Measurements from ENCODE around the gene PIGQ. TPM values are rescaled to one million over a fixed set of nuclear protein-coding genes. Genes with fewer than 3 reads are reported as not detected.

The PIGQ gene
- total RNA-seq, 1 experiment from 2014 or later = 45.6 TPM

DNA sequence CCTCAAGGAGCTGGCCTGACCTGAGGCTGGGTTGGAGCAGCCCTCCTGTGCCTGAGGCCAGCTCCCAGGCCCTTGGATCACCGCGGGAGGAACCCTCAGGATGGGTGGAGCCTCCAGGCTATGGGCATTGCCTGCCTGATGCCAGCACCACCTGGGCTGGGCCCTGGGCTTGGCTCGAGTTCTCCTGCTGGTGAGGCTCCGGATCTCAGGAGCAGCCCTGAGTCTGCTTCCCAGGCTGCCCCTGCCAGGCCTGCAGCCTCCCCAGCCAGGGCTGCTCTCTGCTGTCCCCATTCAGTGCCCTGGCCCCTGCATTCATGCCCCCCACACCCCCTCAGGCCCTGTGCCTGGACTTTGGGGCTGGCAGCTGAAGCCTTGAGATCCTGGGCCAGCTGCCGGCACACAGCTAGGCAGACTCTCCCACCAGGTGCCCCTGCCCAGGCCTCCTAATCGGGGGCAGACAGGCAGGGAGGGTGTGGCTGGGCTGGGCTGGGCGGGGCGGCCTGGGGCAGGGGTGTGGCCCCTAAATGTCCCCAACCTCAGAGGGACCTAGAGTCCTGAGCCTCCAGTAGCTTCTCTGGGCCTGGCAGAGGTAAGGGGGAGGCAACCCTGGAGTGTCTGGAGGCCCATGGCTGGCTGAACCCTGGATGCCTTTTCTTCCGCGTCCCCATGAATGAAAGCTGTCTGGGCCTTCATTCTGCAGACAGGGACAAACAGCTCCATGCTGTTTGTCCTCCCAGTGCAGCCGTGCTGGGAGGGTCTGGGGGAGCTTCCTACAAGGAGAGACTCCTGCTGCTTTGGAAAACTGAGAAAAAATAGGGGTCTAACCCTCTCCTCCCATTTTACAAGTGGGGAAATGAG is 1.1 kb upstream of the PIGQ start:
- Mint-ChIP-seq H3K9me3 (ENCODE audit: unreplicated experiment) (no peaks in the 10 kb centered on the region), H3K4me3 (ENCODE audit: unreplicated experiment) (peak overlapping the region; percentile 72), H3K27ac (ENCODE audit: low read depth, unreplicated experiment) (peak overlapping the region; percentile 79), H3K4me1 (ENCODE audit: insufficient read depth, unreplicated experiment) (peaks cover 8% of the 10 kb centered on the region), H3K27me3 (ENCODE audit: insufficient read depth, unreplicated experiment) (no peaks in the 10 kb centered on the region), H3K36me3 (ENCODE audit: insufficient read depth, unreplicated experiment) (no peaks in the 10 kb centered on the region)
- intact Hi-C loops (cut with micrococcal nuclease) = no loop called here
- ChIA-PET POLR2A (interaction anchor here (0.7 to 2.3 kb wide), 4 partner anchors 20 to 143 kb away, joined by 3 to 17 read pairs (median 5); partner anchors contain the start of genes CAPN15 and RAB11FIP3), CTCF (interaction anchor here (0.5 to 0.6 kb wide), 2 partner anchors 9 to 183 kb away, joined by 3 read pairs; no protein-coding TSS in a partner anchor)
- DNase-seq (ENCODE audit: unreplicated experiment) = no peak
- TF ChIP-seq, protein P1, sequence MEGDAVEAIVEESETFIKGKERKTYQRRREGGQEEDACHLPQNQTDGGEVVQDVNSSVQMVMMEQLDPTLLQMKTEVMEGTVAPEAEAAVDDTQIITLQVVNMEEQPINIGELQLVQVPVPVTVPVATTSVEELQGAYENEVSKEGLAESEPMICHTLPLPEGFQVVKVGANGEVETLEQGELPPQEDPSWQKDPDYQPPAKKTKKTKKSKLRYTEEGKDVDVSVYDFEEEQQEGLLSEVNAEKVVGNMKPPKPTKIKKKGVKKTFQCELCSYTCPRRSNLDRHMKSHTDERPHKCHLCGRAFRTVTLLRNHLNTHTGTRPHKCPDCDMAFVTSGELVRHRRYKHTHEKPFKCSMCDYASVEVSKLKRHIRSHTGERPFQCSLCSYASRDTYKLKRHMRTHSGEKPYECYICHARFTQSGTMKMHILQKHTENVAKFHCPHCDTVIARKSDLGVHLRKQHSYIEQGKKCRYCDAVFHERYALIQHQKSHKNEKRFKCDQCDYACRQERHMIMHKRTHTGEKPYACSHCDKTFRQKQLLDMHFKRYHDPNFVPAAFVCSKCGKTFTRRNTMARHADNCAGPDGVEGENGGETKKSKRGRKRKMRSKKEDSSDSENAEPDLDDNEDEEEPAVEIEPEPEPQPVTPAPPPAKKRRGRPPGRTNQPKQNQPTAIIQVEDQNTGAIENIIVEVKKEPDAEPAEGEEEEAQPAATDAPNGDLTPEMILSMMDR (IDR thresholded peaks at IDR 0.05; ENCODE audit: unreplicated experiment) = no peak
- no TSS peak for BruUV-seq (replicated peaks)

DNA sequence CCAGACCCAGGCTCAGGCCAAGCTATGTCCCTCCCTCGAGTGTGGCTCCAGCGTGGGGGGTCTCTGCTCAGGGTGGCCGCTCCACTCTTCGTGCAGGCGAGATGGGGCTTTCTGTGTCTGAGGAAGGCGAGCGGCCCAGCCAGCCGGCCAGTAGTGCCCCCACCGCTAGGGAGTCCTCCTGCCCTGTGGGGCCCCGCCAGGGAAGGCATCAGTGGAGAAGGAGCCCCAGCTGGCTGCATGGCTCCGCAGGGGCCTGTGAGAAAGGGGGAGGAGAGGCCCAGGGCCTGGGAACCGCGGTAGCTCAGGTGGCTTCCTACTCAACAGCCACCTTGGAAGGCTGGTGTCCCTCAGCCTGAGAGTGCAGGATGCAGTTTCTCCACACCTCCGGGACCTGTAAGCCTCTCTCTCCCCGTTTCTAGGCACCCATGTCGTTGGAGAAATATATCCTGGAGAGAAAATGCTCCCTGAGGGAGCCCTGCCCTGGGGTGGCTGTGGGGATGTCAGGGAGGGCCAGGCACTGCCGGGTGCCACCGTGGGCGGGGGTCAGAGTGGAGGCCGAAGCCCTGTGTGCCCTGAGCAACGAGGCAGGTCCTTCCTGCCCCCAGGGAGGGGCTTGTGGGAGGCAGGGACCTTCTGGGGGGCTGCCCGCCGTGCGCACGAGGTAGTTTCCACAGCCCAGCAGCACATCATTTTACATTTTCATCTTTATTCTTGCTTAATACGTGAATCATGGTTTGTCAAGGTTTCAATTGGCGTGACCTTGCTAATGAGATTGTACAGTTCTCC is 3.3 kb downstream of the PIGQ start:
- no peaks in the 10 kb centered on the region for H3K9me3 Mint-ChIP-seq (ENCODE audit: unreplicated experiment)
- H3K27ac Mint-ChIP-seq (ENCODE audit: low read depth, unreplicated experiment) = no peak overlapping the region
- no peak overlapping the region for H3K4me3 Mint-ChIP-seq (ENCODE audit: unreplicated experiment)
- TF ChIP-seq, protein P1 (IDR thresholded peaks at IDR 0.05; ENCODE audit: unreplicated experiment) = no peak
- peaks cover 13% of the 10 kb centered on the region for H3K36me3 Mint-ChIP-seq (ENCODE audit: insufficient read depth, unreplicated experiment)
- no peaks in the 10 kb centered on the region for H3K27me3 Mint-ChIP-seq (ENCODE audit: insufficient read depth, unreplicated experiment)
- H3K4me1 Mint-ChIP-seq (ENCODE audit: insufficient read depth, unreplicated experiment) = peaks cover 8% of the 10 kb centered on the region
- intact Hi-C loops (cut with micrococcal nuclease) = no loop called here
- no peak for DNase-seq (ENCODE audit: unreplicated experiment)
- no TSS peak for BruUV-seq (replicated peaks)
- ChIA-PET CTCF (interaction anchor here (0.5 kb wide), 1 partner anchor 909 kb away, joined by 3 read pairs; no protein-coding TSS in a partner anchor), POLR2A (no interaction called here)

DNA sequence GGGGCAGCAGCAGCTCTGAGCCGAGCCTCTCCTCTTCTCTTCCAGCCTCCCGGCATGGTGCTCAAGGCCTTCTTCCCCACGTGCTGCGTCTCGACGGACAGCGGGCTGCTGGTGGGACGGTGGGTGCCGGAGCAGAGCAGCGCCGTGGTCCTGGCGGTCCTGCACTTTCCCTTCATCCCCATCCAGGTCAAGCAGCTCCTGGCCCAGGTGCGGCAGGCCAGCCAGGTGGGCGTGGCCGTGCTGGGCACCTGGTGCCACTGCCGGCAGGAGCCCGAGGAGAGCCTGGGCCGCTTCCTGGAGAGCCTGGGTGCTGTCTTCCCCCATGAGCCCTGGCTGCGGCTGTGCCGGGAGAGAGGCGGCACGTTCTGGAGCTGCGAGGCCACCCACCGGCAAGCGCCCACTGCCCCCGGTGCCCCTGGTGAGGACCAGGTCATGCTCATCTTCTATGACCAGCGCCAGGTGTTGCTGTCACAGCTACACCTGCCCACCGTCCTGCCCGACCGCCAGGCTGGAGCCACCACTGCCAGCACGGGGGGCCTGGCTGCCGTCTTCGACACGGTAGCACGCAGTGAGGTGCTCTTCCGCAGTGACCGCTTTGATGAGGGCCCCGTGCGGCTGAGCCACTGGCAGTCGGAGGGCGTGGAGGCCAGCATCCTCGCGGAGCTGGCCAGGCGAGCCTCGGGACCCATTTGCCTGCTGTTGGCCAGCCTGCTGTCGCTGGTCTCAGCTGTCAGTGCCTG is 4.4 kb downstream of the PIGQ start:
- ChIA-PET POLR2A (no interaction called here), CTCF (no interaction called here)
- no peaks in the 10 kb centered on the region for H3K9me3 Mint-ChIP-seq (ENCODE audit: unreplicated experiment)
- BruUV-seq (replicated peaks) = no TSS peak
- intact Hi-C loops (cut with micrococcal nuclease) = no loop called here
- DNase-seq (ENCODE audit: unreplicated experiment) = no peak
- no peak overlapping the region for H3K27ac Mint-ChIP-seq (ENCODE audit: low read depth, unreplicated experiment)
- H3K27me3 Mint-ChIP-seq (ENCODE audit: insufficient read depth, unreplicated experiment) = no peaks in the 10 kb centered on the region
- no peak overlapping the region for H3K4me3 Mint-ChIP-seq (ENCODE audit: unreplicated experiment)
- peaks cover 13% of the 10 kb centered on the region for H3K36me3 Mint-ChIP-seq (ENCODE audit: insufficient read depth, unreplicated experiment)
- H3K4me1 Mint-ChIP-seq (ENCODE audit: insufficient read depth, unreplicated experiment) = peaks cover 8% of the 10 kb centered on the region
- TF ChIP-seq, protein P1 (IDR thresholded peaks at IDR 0.05; ENCODE audit: unreplicated experiment) = no peak
